ENCODE measurements around the gene SEC31A. TPM values are rescaled to one million over a fixed set of nuclear protein-coding genes. Genes with fewer than 3 reads are reported as not detected.

SEC31A gene
- total RNA-seq, 1 experiment from 2014 or later: 137 TPM

DNA sequence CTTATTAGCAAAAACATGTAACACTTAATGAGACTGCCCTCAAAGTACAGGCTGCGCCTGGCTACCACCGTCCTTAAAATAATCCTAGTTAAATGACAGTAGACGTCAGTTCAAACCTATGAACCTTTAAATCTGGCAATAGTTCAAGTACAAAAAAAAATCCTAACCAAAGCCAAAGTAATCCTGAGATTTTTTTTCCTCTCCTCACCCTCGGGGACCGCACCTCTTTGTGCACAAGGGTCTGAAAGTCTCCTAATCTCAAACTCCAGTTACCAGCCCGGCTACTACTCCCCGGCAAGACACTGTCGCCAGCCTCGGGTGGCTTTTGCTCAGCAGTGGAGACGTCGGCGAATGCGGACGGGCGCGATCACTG is 439 bp downstream of the SEC31A start:
- Mint-ChIP-seq H3K4me3 (peak overlapping the region; percentile 93), H3K9me3 (no peaks in the 10 kb centered on the region), H3K27ac (peak overlapping the region; percentile 100), H3K4me1 (peaks cover 33% of the 10 kb centered on the region), H3K36me3 (peaks cover 21% of the 10 kb centered on the region), H3K27me3 (ENCODE audit: low read depth) (no peaks in the 10 kb centered on the region)
- ATAC-seq: no peak
- DNase-seq (ENCODE audit: low spot score): no peak
- CTCF ChIA-PET: interaction anchor here (1.0 kb wide), 1 partner anchor 38 kb away, joined by 4 read pairs; no protein-coding TSS in a partner anchor
- TF ChIP-seq NR2C2 (CRISPR knock-in tag; IDR thresholded peaks at IDR 0.05) (no peak), FOXJ3 (CRISPR knock-in tag; IDR thresholded peaks at IDR 0.05; ENCODE audit: borderline replicate concordance) (no peak), ELF4 (CRISPR knock-in tag; IDR thresholded peaks at IDR 0.05; ENCODE audit: low read depth) (no peak), OVOL2 (CRISPR knock-in tag; IDR thresholded peaks at IDR 0.05; ENCODE audit: borderline replicate concordance) (no peak)
- TF ChIP-seq, protein P1, sequence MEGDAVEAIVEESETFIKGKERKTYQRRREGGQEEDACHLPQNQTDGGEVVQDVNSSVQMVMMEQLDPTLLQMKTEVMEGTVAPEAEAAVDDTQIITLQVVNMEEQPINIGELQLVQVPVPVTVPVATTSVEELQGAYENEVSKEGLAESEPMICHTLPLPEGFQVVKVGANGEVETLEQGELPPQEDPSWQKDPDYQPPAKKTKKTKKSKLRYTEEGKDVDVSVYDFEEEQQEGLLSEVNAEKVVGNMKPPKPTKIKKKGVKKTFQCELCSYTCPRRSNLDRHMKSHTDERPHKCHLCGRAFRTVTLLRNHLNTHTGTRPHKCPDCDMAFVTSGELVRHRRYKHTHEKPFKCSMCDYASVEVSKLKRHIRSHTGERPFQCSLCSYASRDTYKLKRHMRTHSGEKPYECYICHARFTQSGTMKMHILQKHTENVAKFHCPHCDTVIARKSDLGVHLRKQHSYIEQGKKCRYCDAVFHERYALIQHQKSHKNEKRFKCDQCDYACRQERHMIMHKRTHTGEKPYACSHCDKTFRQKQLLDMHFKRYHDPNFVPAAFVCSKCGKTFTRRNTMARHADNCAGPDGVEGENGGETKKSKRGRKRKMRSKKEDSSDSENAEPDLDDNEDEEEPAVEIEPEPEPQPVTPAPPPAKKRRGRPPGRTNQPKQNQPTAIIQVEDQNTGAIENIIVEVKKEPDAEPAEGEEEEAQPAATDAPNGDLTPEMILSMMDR (IDR thresholded peaks at IDR 0.05): no peak
- TF ChIP-seq, protein P2, sequence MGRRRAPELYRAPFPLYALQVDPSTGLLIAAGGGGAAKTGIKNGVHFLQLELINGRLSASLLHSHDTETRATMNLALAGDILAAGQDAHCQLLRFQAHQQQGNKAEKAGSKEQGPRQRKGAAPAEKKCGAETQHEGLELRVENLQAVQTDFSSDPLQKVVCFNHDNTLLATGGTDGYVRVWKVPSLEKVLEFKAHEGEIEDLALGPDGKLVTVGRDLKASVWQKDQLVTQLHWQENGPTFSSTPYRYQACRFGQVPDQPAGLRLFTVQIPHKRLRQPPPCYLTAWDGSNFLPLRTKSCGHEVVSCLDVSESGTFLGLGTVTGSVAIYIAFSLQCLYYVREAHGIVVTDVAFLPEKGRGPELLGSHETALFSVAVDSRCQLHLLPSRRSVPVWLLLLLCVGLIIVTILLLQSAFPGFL (CRISPR knock-in tag; IDR thresholded peaks at IDR 0.05; ENCODE audit: borderline replicate concordance): no peak
- TF ChIP-seq, protein P3, sequence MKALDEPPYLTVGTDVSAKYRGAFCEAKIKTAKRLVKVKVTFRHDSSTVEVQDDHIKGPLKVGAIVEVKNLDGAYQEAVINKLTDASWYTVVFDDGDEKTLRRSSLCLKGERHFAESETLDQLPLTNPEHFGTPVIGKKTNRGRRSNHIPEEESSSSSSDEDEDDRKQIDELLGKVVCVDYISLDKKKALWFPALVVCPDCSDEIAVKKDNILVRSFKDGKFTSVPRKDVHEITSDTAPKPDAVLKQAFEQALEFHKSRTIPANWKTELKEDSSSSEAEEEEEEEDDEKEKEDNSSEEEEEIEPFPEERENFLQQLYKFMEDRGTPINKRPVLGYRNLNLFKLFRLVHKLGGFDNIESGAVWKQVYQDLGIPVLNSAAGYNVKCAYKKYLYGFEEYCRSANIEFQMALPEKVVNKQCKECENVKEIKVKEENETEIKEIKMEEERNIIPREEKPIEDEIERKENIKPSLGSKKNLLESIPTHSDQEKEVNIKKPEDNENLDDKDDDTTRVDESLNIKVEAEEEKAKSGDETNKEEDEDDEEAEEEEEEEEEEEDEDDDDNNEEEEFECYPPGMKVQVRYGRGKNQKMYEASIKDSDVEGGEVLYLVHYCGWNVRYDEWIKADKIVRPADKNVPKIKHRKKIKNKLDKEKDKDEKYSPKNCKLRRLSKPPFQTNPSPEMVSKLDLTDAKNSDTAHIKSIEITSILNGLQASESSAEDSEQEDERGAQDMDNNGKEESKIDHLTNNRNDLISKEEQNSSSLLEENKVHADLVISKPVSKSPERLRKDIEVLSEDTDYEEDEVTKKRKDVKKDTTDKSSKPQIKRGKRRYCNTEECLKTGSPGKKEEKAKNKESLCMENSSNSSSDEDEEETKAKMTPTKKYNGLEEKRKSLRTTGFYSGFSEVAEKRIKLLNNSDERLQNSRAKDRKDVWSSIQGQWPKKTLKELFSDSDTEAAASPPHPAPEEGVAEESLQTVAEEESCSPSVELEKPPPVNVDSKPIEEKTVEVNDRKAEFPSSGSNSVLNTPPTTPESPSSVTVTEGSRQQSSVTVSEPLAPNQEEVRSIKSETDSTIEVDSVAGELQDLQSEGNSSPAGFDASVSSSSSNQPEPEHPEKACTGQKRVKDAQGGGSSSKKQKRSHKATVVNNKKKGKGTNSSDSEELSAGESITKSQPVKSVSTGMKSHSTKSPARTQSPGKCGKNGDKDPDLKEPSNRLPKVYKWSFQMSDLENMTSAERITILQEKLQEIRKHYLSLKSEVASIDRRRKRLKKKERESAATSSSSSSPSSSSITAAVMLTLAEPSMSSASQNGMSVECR (CRISPR knock-in tag; IDR thresholded peaks at IDR 0.05; ENCODE audit: borderline replicate concordance): no peak
- TF ChIP-seq, protein P4, sequence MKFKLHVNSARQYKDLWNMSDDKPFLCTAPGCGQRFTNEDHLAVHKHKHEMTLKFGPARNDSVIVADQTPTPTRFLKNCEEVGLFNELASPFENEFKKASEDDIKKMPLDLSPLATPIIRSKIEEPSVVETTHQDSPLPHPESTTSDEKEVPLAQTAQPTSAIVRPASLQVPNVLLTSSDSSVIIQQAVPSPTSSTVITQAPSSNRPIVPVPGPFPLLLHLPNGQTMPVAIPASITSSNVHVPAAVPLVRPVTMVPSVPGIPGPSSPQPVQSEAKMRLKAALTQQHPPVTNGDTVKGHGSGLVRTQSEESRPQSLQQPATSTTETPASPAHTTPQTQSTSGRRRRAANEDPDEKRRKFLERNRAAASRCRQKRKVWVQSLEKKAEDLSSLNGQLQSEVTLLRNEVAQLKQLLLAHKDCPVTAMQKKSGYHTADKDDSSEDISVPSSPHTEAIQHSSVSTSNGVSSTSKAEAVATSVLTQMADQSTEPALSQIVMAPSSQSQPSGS (CRISPR knock-in tag; IDR thresholded peaks at IDR 0.05; ENCODE audit: borderline replicate concordance, low read depth): no peak
- POLR2A ChIA-PET: interaction anchor here (0.8 kb wide), 1 partner anchor 9 kb away, joined by 3 read pairs; no protein-coding TSS in a partner anchor

DNA sequence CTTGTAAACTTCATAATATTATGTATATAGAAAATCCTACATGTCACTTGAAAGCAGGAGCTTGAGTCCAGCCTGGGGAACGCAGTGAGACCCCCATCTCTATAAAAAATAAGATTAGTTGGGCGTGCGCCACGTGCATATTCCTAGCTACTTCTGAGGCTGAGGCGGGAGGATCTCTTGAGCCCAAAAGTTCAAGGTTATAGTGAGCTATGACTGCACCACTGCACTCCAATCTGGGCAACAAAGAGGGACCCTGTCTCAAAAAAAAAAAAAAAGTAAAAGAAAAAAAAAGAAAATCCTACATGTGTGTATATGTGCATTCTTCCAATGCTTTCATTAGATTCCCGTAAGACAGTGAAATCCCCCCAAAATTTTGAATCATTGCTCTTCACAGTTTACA is 1.7 kb downstream of the SEC31A start:
- no peak for DNase-seq (ENCODE audit: low spot score)
- Mint-ChIP-seq H3K36me3 (peaks cover 11% of the 10 kb centered on the region), H3K9me3 (no peaks in the 10 kb centered on the region), H3K27ac (no peak overlapping the region), H3K27me3 (ENCODE audit: low read depth) (no peaks in the 10 kb centered on the region), H3K4me1 (peaks cover 33% of the 10 kb centered on the region), H3K4me3 (peak overlapping the region; percentile 93)
- no peak for ATAC-seq
- TF ChIP-seq, protein P5, sequence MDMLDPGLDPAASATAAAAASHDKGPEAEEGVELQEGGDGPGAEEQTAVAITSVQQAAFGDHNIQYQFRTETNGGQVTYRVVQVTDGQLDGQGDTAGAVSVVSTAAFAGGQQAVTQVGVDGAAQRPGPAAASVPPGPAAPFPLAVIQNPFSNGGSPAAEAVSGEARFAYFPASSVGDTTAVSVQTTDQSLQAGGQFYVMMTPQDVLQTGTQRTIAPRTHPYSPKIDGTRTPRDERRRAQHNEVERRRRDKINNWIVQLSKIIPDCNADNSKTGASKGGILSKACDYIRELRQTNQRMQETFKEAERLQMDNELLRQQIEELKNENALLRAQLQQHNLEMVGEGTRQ (CRISPR knock-in tag; IDR thresholded peaks at IDR 0.05): no peak
- TF ChIP-seq NR3C1 (CRISPR knock-in tag; conservative IDR thresholded peaks at IDR 0.05; ENCODE audit: low read depth): no peak
- TF ChIP-seq, protein P6, sequence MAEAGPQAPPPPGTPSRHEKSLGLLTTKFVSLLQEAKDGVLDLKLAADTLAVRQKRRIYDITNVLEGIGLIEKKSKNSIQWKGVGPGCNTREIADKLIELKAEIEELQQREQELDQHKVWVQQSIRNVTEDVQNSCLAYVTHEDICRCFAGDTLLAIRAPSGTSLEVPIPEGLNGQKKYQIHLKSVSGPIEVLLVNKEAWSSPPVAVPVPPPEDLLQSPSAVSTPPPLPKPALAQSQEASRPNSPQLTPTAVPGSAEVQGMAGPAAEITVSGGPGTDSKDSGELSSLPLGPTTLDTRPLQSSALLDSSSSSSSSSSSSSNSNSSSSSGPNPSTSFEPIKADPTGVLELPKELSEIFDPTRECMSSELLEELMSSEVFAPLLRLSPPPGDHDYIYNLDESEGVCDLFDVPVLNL (CRISPR knock-in tag; IDR thresholded peaks at IDR 0.05; ENCODE audit: borderline replicate concordance, low read depth): no peak
- TF ChIP-seq, protein P7, sequence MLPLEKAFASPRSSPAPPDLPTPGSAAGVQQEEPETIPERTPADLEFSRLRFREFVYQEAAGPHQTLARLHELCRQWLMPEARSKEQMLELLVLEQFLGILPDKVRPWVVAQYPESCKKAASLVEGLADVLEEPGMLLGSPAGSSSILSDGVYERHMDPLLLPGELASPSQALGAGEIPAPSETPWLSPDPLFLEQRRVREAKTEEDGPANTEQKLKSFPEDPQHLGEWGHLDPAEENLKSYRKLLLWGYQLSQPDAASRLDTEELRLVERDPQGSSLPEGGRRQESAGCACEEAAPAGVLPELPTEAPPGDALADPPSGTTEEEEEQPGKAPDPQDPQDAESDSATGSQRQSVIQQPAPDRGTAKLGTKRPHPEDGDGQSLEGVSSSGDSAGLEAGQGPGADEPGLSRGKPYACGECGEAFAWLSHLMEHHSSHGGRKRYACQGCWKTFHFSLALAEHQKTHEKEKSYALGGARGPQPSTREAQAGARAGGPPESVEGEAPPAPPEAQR (CRISPR knock-in tag; IDR thresholded peaks at IDR 0.05): no peak
- TF ChIP-seq, protein P8, sequence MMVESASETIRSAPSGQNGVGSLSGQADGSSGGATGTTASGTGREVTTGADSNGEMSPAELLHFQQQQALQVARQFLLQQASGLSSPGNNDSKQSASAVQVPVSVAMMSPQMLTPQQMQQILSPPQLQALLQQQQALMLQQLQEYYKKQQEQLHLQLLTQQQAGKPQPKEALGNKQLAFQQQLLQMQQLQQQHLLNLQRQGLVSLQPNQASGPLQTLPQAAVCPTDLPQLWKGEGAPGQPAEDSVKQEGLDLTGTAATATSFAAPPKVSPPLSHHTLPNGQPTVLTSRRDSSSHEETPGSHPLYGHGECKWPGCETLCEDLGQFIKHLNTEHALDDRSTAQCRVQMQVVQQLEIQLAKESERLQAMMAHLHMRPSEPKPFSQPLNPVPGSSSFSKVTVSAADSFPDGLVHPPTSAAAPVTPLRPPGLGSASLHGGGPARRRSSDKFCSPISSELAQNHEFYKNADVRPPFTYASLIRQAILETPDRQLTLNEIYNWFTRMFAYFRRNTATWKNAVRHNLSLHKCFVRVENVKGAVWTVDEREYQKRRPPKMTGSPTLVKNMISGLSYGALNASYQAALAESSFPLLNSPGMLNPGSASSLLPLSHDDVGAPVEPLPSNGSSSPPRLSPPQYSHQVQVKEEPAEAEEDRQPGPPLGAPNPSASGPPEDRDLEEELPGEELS (CRISPR knock-in tag; IDR thresholded peaks at IDR 0.05): no peak
- TF ChIP-seq NFYB (CRISPR knock-in tag; conservative IDR thresholded peaks at IDR 0.05; ENCODE audit: low read depth): no peak
- no peak for TF ChIP-seq ZNF423 (CRISPR knock-in tag; IDR thresholded peaks at IDR 0.05)
- TF ChIP-seq ESRRA (CRISPR knock-in tag; IDR thresholded peaks at IDR 0.05; ENCODE audit: borderline replicate concordance): no peak
- no peak for TF ChIP-seq IRF2 (CRISPR knock-in tag; IDR thresholded peaks at IDR 0.05; ENCODE audit: borderline replicate concordance, low read depth)
- TF ChIP-seq SOX15 (CRISPR knock-in tag; IDR thresholded peaks at IDR 0.05): no peak
- ChIA-PET CTCF (interaction anchor here (0.6 to 1.1 kb wide), 3 partner anchors 37 to 1675 kb away, joined by 3 to 4 read pairs (median 4); no protein-coding TSS in a partner anchor), POLR2A (interaction anchor here (0.6 to 0.7 kb wide), 3 partner anchors 33 to 146 kb away, joined by 4 to 9 read pairs (median 9); partner anchors contain the start of gene COPS4)
